Panc1 (cell line): ENCODE data around the gene INSYN2B. TPM values are rescaled to one million over a fixed set of nuclear protein-coding genes. Genes with fewer than 3 reads are reported as not detected.

ENCODE experiments used
- ATAC-seq: fragments of 200-7000 bp; cut with Tn5 transposase; 2 replicates; pipeline ENCODE4 v1.9.1; 2020; ENCODE audit warnings: mild to moderate bottlenecking, moderate library complexity
- BruUV-seq: library from RNA; stranded (reverse); fragments of 400-500 nt; replicated peaks from 2 replicates; lab custom pipeline; 2021; lab: Mats Ljungman, UMichigan
- CTCF ChIA-PET: fragments of 300-600 bp; sonication (Branson Sonifier 250); formaldehyde crosslinking; loops from one replicate; lab custom pipeline; 2022; ENCODE audit warnings: antibody characterized with exemption; lab: Charles Lee
- POLR2A ChIA-PET: fragments of 300-600 bp; sonication (Branson Sonifier 250); formaldehyde crosslinking; loops from one replicate; lab custom pipeline; 2022; ENCODE audit warnings: antibody characterized with exemption; lab: Charles Lee
- DNase-seq: peaks from one replicate; pipeline ENCODE4 v3.0.0-alpha.2; 2010; ENCODE audit warnings: low read depth, low spot score
- H3K27ac ChIP-seq: 2 replicates; pipeline ENCODE4 v1.5.1; 2011; ENCODE audit warnings: mild to moderate bottlenecking, low read length, inconsistent platforms
- H3K27me3 ChIP-seq: fragments of 200-500 bp; sonication (Bioruptor generic); 2 replicates; pipeline ENCODE4 v1.6.0; 2014; ENCODE audit warnings: low read length, inconsistent platforms; ENCODE audit not compliant: control insufficient read depth, insufficient read depth
- H3K36me3 ChIP-seq: fragments of 200-500 bp; sonication (Bioruptor generic); 2 replicates; pipeline ENCODE4 v1.5.1; 2014; ENCODE audit warnings: inconsistent platforms, mild to moderate bottlenecking, low read length, moderate library complexity; ENCODE audit not compliant: control insufficient read depth, insufficient read depth
- H3K4me1 ChIP-seq: 2 replicates; pipeline ENCODE4 v1.5.1; 2011; ENCODE audit warnings: inconsistent platforms, mild to moderate bottlenecking, low read length, moderate library complexity; ENCODE audit not compliant: control insufficient read depth, insufficient read depth
- H3K4me3 ChIP-seq, 2 experiments: 2 replicates each; pipeline ENCODE4 v1.5.1; 2011 to 2012; ENCODE audit warnings: low read depth in 2 of 2, low read length in 2 of 2, mild to moderate bottlenecking in 2 of 2, inconsistent platforms in 1 of 2, moderate library complexity in 1 of 2
- H3K9me3 ChIP-seq: fragments of 200-500 bp; sonication (Bioruptor generic); 2 replicates; pipeline ENCODE4 v1.5.1; 2014; ENCODE audit warnings: low read depth, mild to moderate bottlenecking, inconsistent platforms, low read length, moderate library complexity; ENCODE audit not compliant: control insufficient read depth, insufficient read depth
- CTCF ChIP-seq: fragments of 450-650 bp; IDR thresholded peaks from 2 replicates; pipeline ENCODE4 v1.5.1; 2017; ENCODE audit warnings: mild to moderate bottlenecking
- POLR2AphosphoS5 ChIP-seq: IDR thresholded peaks from 2 replicates; pipeline ENCODE4 v1.6.1; 2012; ENCODE audit warnings: mild to moderate bottlenecking, low read depth, low read length, moderate library complexity
- REST ChIP-seq, 2 experiments: IDR thresholded peaks; 2 replicates each; pipeline ENCODE4 v1.6.1; 2011 to 2012; ENCODE audit warnings: low read depth in 2 of 2, control low read depth in 1 of 2, low read length in 1 of 2, mild to moderate bottlenecking in 1 of 2, moderate library complexity in 1 of 2; ENCODE audit not compliant: insufficient read depth in 1 of 2
- SIN3A ChIP-seq: IDR thresholded peaks from 2 replicates; pipeline ENCODE4 v1.6.1; 2012; ENCODE audit warnings: low read depth, mild to moderate bottlenecking, low read length, moderate library complexity, borderline replicate concordance; ENCODE audit not compliant: insufficient read depth
- TCF7L2 ChIP-seq: IDR thresholded peaks from 2 replicates; pipeline ENCODE4 v1.6.1; 2011; ENCODE audit warnings: mild to moderate bottlenecking, low read depth, low read length, inconsistent platforms
- in situ Hi-C: cut with HindIII; loops from 2 replicates; pipeline ENCODE4 v1.10.0; 2016; ENCODE audit warnings: low sequenced_read_pairs, low pct_unique_long_range_greater_than_20kb
- intact Hi-C: fragments of 100-400 bp; cut with micrococcal nuclease; formaldehyde crosslinking; loops from one replicate; pipeline ENCODE4 v1.10.0; 2022; ENCODE audit not compliant: unreplicated experiment
- total RNA-seq: library from RNA; stranded (reverse); gene quantifications from one replicate; pipeline ENCODE4 v1.2.1, GENCODE V29; 2021; ENCODE audit not compliant: unreplicated experiment

Gene INSYN2B
- total RNA-seq, 1 experiment from 2014 or later: 0.28 TPM

DNA sequence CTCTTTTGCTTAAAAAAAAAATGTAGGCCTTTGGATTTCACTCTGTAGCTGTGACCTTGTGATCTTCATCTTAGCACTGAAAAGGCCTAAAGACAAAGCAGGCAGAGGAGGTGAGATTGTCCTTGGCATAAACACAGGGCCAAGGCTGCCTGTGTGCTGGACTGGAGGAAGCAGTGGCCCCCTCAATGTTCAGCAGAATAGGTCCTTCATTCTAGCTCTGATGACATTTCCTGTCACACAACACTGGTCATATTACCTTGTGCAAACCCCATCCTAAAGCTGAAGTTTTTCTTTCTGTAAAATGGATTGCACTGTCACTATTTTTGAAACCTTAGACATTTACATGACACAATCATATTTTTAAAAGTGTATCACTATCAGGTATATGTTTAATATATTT, 147.4 kb downstream of the INSYN2B start:
- no peak overlapping the region for H3K27ac ChIP-seq
- no TSS peak for BruUV-seq
- no peak for DNase-seq
- intact Hi-C loops (no loop called here), in situ Hi-C loops (no loop called here)
- H3K27me3 ChIP-seq: no peaks in the 10 kb centered on the region
- H3K4me1 ChIP-seq: no peaks in the 10 kb centered on the region
- CTCF ChIA-PET: no interaction called here
- H3K4me3 ChIP-seq: no peak overlapping the region
- no peaks in the 10 kb centered on the region for H3K9me3 ChIP-seq
- POLR2A ChIA-PET: no interaction called here
- no peak for ATAC-seq
- TF ChIP-seq POLR2AphosphoS5 (no peak), TCF7L2 (no peak), REST (IDR thresholded peaks at IDR 0.05; ENCODE audit: insufficient read depth in 1 of 2, low read depth in 2 of 2, low read length in 1 of 2) (no peak), CTCF (no peak), SIN3A (no peak)
- no peaks in the 10 kb centered on the region for H3K36me3 ChIP-seq

- ChIA-PET POLR2A (no interaction called here), CTCF (no interaction called here)
- H3K4me3 ChIP-seq: no peak overlapping the region
- no peaks in the 10 kb centered on the region for H3K36me3 ChIP-seq
- H3K9me3 ChIP-seq: no peaks in the 10 kb centered on the region
- DNase-seq (no peak), ATAC-seq (no peak)
- TF ChIP-seq POLR2AphosphoS5 (no peak), CTCF (no peak), TCF7L2 (no peak), REST (IDR thresholded peaks at IDR 0.05; ENCODE audit: insufficient read depth in 1 of 2, low read depth in 2 of 2, low read length in 1 of 2) (no peak), SIN3A (no peak)
- H3K27me3 ChIP-seq: no peaks in the 10 kb centered on the region
- intact Hi-C loops: no loop called here
- in situ Hi-C loops: no loop called here
- BruUV-seq: no TSS peak
- H3K4me1 ChIP-seq: no peaks in the 10 kb centered on the region
- no peak overlapping the region for H3K27ac ChIP-seq
These were observed 148.0 kb downstream of the INSYN2B start for GRCh38 chr5:169832304-169832703.
